HFFc6 (cell line): ENCODE data around the gene MAPKAPK3. TPM values are rescaled to one million over a fixed set of nuclear protein-coding genes. Genes with fewer than 3 reads are reported as not detected.

Experiments used
- DNase-seq: peaks from one replicate; pipeline ENCODE4 v3.0.0-alpha.2; 2018
- H3K27ac Mint-ChIP-seq: 2 replicates; pipeline ENCODE4 v1.8.0; 2020; ENCODE audit warnings: mild to moderate bottlenecking, mixed read lengths
- H3K27me3 Mint-ChIP-seq: 2 replicates; pipeline ENCODE4 v1.8.0; 2021; ENCODE audit warnings: mild to moderate bottlenecking, moderate library complexity, mixed read lengths; ENCODE audit not compliant: insufficient read depth
- H3K36me3 Mint-ChIP-seq: 2 replicates; pipeline ENCODE4 v1.8.0; 2021; ENCODE audit warnings: low read depth, mixed read lengths
- H3K4me1 Mint-ChIP-seq: 2 replicates; pipeline ENCODE4 v1.8.0; 2020; ENCODE audit warnings: low read depth, mixed read lengths
- H3K4me3 Mint-ChIP-seq: 2 replicates; pipeline ENCODE4 v1.8.0; 2020; ENCODE audit warnings: mild to moderate bottlenecking, moderate library complexity, mixed read lengths
- H3K9me3 Mint-ChIP-seq: 2 replicates; pipeline ENCODE4 v1.8.0; 2020; ENCODE audit warnings: mild to moderate bottlenecking, mixed read lengths
- total RNA-seq, 6 experiments: library from RNA; stranded (reverse); fragmentation: NEBNext Ultra II Directional; extraction: Animal tissue kit (Norgen Biotek cat#: 25700); gene quantifications; 2 replicates in 1 of 6; 3 replicates in 5 of 6; pipeline ENCODE4 v1.2.3, GENCODE V29; 2021
- TF ChIP-seq, protein P1 (sequence below): fragments of 200-600 bp; sonication (generic); IDR thresholded peaks from 2 replicates; pipeline ENCODE4 v1.5.0; 2021; ENCODE audit warnings: antibody characterized with exemption, mild to moderate bottlenecking

The MAPKAPK3 gene
- total RNA-seq, 6 experiments from 2014 or later = 60.5 to 65.5 (median 62.8) TPM

GRCh38 chr3:50599115-50599715 lies 17.7 kb upstream of the MAPKAPK3 start:
- no peaks in the 10 kb centered on the region for H3K36me3 Mint-ChIP-seq
- no peak overlapping the region for H3K4me3 Mint-ChIP-seq
- TF ChIP-seq, protein P1, sequence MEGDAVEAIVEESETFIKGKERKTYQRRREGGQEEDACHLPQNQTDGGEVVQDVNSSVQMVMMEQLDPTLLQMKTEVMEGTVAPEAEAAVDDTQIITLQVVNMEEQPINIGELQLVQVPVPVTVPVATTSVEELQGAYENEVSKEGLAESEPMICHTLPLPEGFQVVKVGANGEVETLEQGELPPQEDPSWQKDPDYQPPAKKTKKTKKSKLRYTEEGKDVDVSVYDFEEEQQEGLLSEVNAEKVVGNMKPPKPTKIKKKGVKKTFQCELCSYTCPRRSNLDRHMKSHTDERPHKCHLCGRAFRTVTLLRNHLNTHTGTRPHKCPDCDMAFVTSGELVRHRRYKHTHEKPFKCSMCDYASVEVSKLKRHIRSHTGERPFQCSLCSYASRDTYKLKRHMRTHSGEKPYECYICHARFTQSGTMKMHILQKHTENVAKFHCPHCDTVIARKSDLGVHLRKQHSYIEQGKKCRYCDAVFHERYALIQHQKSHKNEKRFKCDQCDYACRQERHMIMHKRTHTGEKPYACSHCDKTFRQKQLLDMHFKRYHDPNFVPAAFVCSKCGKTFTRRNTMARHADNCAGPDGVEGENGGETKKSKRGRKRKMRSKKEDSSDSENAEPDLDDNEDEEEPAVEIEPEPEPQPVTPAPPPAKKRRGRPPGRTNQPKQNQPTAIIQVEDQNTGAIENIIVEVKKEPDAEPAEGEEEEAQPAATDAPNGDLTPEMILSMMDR = no peak
- H3K9me3 Mint-ChIP-seq = no peaks in the 10 kb centered on the region
- DNase-seq = no peak
- peaks cover 22% of the 10 kb centered on the region for H3K4me1 Mint-ChIP-seq
- H3K27ac Mint-ChIP-seq = no peak overlapping the region
- peaks cover 19% of the 10 kb centered on the region for H3K27me3 Mint-ChIP-seq

DNA sequence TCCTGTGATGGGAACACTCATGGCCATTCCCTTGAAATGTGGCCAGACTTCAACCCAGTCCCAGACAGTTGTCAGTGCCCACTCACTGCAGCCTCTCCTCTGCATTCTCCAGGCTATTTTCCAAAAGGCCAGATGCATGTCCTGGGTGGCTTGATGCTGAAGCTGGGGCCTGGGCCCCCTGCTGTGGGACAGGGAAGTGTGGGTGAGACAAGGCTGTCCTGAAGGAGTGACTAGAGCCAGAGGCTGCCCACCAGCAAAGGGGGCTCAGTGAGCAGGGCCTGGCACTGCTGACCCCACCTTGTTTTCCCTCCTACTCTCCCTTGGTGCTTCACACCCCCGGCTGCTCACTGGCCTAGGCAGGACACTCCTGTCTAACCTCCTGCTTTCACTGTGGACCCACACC lies 17.2 kb upstream of the MAPKAPK3 start:
- no peak overlapping the region for H3K4me3 Mint-ChIP-seq

DNA sequence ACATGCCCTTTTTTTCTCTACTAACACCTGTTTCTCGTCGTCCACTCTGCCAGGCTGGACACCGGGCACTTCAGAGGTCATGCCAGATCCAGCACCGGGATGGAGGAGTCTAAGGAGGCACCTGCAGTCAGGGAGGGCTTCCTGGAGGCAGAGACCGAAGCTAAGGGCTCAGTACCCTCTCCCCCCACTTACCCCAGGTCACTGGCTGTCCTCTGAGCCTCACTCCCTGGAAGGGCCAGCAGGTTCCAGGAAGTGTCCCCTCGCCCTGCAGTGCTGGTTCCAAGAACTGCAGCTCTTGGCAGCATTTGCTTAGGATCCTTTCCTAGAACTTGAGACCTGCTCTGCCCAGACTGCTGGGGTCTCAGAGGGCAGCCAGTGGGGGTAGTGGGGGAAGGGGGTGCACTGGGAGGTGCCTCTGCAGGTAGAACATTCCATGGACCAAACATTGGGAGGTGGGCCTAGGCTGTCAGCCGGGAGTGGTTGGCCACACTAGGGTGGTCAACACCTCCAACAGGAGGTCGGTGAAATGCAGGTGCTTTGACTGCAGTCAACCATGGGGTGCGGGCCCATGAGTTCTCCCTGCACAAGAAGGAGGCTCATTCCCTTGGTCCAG lies 16.7 kb upstream of the MAPKAPK3 start:
- DNase-seq = no peak
- H3K27ac Mint-ChIP-seq = 0 out of 2 replicates have a peak overlapping the region, but pooled peaks have one; percentile 98
- peaks cover 11% of the 10 kb centered on the region for H3K27me3 Mint-ChIP-seq
- H3K9me3 Mint-ChIP-seq = no peaks in the 10 kb centered on the region
- H3K4me1 Mint-ChIP-seq = peaks cover 22% of the 10 kb centered on the region
- TF ChIP-seq, protein P1 = no peak
- no peaks in the 10 kb centered on the region for H3K36me3 Mint-ChIP-seq
- H3K4me3 Mint-ChIP-seq = no peak overlapping the region

More for the DNA sequence above, 17.2 kb upstream of the MAPKAPK3 start:
- DNase-seq = no peak
- H3K27me3 Mint-ChIP-seq = peaks cover 16% of the 10 kb centered on the region
- H3K9me3 Mint-ChIP-seq = no peaks in the 10 kb centered on the region
- no peak overlapping the region for H3K27ac Mint-ChIP-seq
- TF ChIP-seq, protein P1 = no peak
- H3K36me3 Mint-ChIP-seq = no peaks in the 10 kb centered on the region
- H3K4me1 Mint-ChIP-seq = peaks cover 22% of the 10 kb centered on the region

DNA sequence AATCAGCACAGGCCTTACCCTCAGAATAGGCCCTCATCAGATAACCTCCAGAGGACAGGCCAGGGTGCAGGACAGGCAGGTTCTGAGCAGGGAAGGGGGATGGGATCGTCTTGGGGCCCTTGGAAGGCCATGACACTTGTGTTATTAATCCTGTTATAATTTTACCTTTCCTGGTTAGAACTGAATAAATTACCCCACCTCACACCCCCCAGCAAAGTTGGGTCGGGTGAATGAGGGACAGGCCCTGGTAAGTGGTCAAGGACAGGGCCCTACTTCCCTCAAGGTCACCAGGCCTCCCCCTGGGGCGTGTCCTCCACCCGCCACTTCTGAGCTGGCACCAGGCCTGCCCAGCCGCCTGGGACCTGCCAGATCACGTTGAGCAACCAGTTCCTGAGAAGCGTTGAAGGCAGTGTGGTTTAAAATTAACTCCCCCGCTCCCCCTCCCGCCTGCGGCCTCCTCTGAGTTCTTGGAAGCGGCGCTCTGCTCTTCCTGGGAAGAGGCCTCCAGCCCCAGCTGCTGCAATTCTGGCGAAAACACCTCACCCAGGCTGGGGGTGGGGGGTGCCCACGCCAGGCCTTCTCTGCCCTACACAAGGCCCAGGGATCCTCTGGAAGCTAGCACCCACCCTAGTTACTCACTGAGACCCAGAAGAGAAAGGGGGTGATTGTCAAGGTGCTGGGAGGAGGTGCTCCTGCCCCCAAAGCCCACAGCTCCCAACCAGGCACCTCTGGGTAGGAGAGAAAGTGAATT lies 15.9 kb upstream of the MAPKAPK3 start:
- Mint-ChIP-seq H3K4me1 (peaks cover 22% of the 10 kb centered on the region), H3K4me3 (peak overlapping the region; percentile 85), H3K27me3 (peaks cover 10% of the 10 kb centered on the region), H3K27ac (peak overlapping the region; percentile 98), H3K36me3 (no peaks in the 10 kb centered on the region), H3K9me3 (no peaks in the 10 kb centered on the region)
- TF ChIP-seq, protein P1 = no peak
- DNase-seq = peak; percentile 93

GRCh38 chr3:50602595-50603191 lies 14.3 kb upstream of the MAPKAPK3 start:
- peak overlapping the region; percentile 98 for H3K27ac Mint-ChIP-seq
- H3K9me3 Mint-ChIP-seq = no peaks in the 10 kb centered on the region
- TF ChIP-seq, protein P1 = no peak
- DNase-seq = no peak
- H3K4me3 Mint-ChIP-seq = no peak overlapping the region
- H3K36me3 Mint-ChIP-seq = no peaks in the 10 kb centered on the region
- H3K27me3 Mint-ChIP-seq = peaks cover 10% of the 10 kb centered on the region
- H3K4me1 Mint-ChIP-seq = peaks cover 22% of the 10 kb centered on the region
